ENCODE data around the gene HAT1.
"Not testable (repeated sequence)": the region's sequence is repeated elsewhere in the genome, so short reads cannot be mapped to it uniquely, and the experiment has no call there.

Gene HAT1
- total RNA-seq: 21.1 to 82.9 (median 49.8) reads per million in 18 experiments

- peak; percentile 99 for DNase-seq
Observed at GRCh38 chr2:171922230-171923022, at the start of gene HAT1. Gene HAT1 (plus strand): TSS chr2:171922461. CDS start chr2:171922501, 40 bp downstream.

- no peak for DNase-seq
Observed at GRCh38 chr2:171874517-171874916, 47.7 kb upstream of the HAT1 start.

- DNase-seq: no peak
Observed at GRCh38 chr2:171874963-171875362, 47.3 kb upstream of the HAT1 start.

GRCh38 chr2:171878481-171878993 lies 43.7 kb upstream of the HAT1 start:
- DNase-seq: no peak

GRCh38 chr2:171879865-171880264 lies 42.4 kb upstream of the HAT1 start:
- no peak for DNase-seq

GRCh38 chr2:171880774-171881173 lies 41.5 kb upstream of the HAT1 start:
- DNase-seq: no peak

- no peak for DNase-seq
Observed at GRCh38 chr2:171882089-171882769, 40.0 kb upstream of the HAT1 start.

GRCh38 chr2:171883275-171883893 lies 38.9 kb upstream of the HAT1 start:
- no peak for DNase-seq

- no peak for DNase-seq
Observed at GRCh38 chr2:171889333-171889732, 32.9 kb upstream of the HAT1 start.

- DNase-seq: no peak
Observed at GRCh38 chr2:171889808-171890207, 32.5 kb upstream of the HAT1 start.

GRCh38 chr2:171893196-171893823 lies 29.0 kb upstream of the HAT1 start:
- DNase-seq: no peak

GRCh38 chr2:171893824-171894611 lies 28.2 kb upstream of the HAT1 start, which contains the start of gene SLC25A12:
Gene SLC25A12 (minus strand): TSS chr2:171894244. CDS start chr2:171894214, 30 bp downstream.
- peak; percentile 75 to 89 for DNase-seq

GRCh38 chr2:171894612-171894947 lies 27.7 kb upstream of the HAT1 start:
- DNase-seq: no peak

- DNase-seq: no peak
Observed at GRCh38 chr2:171895786-171896185, 26.5 kb upstream of the HAT1 start.

- not testable (repeated sequence) for DNase-seq
Observed at GRCh38 chr2:171899623-171900282, 22.5 kb upstream of the HAT1 start.

GRCh38 chr2:171902840-171903420 lies 19.3 kb upstream of the HAT1 start:
- DNase-seq: no peak

- no peak for DNase-seq
Observed at GRCh38 chr2:171908235-171908634, 14.0 kb upstream of the HAT1 start.

GRCh38 chr2:171909266-171909665 lies 13.0 kb upstream of the HAT1 start:
- no peak for DNase-seq

- DNase-seq: no peak
Observed at GRCh38 chr2:171910494-171910893, 11.8 kb upstream of the HAT1 start.

GRCh38 chr2:171913517-171913916 lies 8.7 kb upstream of the HAT1 start:
- DNase-seq: no peak

- DNase-seq: no peak
Observed at GRCh38 chr2:171919453-171919852, 2.8 kb upstream of the HAT1 start.
